ENCODE data around the gene RNASEH2A. TPM values are rescaled to one million over a fixed set of nuclear protein-coding genes. Genes with fewer than 3 reads are reported as not detected.

RNASEH2A gene
- total RNA-seq, 2 experiments from 2014 or later: 46.2 to 47.8 TPM

DNA sequence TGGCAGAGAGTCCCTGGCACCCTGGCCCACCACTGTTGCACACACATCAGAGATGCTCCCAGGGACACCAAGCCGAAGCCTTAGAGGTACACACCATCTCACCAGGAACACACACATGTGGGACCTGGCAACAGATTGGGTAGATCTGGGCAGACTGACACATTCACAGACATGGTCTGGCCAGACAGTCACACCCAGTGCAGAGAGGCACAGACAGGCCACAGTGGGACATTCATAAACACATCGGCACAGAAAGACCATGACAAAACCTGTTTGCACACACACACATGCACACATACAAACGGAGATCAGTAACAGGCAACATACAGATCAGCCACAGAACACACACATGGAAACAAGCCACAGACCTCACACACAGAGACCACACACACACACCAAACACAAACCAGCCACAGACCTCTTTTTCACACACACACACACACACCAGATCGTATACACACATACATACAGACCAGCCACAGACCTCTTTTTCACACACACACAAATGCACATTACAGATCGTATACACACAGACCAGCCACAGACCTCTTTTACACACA, 21.4 kb upstream of the RNASEH2A start:
- DNase-seq (peak; percentile 52), ATAC-seq (ENCODE audit: low read depth) (no peak)
- H3K4me1 Mint-ChIP-seq: peaks cover 22% of the 10 kb centered on the region
- H3K9me3 Mint-ChIP-seq: no peaks in the 10 kb centered on the region
- no peaks in the 10 kb centered on the region for H3K27me3 Mint-ChIP-seq
- no peak overlapping the region for H3K4me3 Mint-ChIP-seq
- no peak overlapping the region for H3K27ac Mint-ChIP-seq
- no peaks in the 10 kb centered on the region for H3K36me3 Mint-ChIP-seq
- POLR2A ChIA-PET: no interaction called here

DNA sequence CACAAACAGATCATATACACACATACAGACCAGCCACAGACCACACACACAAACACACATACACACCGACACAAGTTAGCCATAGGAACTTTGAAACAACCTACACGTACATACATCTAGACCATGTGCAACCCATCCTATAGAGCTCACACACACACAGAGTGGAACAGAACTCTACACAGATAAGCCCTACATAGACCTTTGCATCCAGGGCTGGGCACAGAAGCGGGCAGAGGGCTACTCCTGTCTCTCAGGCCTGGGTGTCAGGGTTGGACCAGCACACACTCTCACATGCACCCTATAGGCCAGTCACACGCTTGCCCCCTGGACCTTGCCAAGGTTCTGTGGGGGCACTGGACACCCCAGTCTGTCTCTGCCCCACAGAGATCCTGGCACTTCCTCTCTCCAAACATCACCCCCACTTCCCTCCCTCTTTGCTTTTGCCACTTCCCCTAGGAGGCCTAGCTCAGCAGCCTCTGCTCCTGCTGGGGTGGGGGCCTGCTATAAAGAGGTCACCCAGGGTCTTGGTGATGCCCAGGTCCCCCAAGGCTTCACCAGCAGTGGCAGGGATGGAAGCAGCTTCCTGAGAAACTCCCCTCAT, 20.9 kb upstream of the RNASEH2A start:
- Mint-ChIP-seq H3K27ac (no peak overlapping the region), H3K4me1 (peaks cover 24% of the 10 kb centered on the region), H3K27me3 (no peaks in the 10 kb centered on the region), H3K4me3 (no peak overlapping the region), H3K9me3 (no peaks in the 10 kb centered on the region), H3K36me3 (no peaks in the 10 kb centered on the region)
- no peak for ATAC-seq (ENCODE audit: low read depth)
- POLR2A ChIA-PET: no interaction called here
- DNase-seq: peak; percentile 44

DNA sequence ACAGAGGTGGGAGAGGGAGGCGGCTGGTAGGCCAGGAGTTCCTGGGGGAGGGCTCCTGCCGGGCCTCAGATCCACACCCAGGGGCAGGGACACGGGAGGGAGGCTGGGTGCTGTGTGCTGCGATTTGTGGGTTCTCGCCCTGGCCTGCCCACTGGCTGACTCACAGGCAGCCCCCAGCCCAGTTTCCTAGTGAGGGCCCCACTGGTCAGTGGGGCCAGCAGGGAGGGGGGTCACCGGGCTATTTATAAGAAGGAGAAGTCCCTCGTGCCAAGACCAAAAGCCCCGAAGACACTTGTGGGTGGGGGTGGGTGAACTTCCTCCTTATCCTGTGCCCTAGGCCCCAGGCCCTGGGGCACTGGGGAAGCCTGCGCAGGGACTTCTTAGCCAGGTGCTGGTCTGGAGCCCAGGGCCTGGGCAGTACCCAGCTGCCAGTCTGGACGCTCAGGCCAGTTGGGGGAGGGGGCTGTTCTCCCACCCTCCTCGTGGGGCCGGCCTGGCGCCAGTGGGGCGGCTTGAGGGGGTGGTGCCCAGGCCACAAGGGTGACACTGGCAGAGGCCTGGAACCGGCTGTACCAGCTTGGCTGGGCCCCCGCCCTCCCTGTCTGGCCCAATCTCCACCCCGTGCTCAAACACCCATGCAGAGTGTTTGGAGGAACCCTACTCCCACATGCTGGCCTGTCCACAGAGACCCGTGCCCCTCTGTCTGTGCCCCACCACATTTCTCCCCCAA, 20.1 kb upstream of the RNASEH2A start:
- Mint-ChIP-seq H3K9me3 (no peaks in the 10 kb centered on the region), H3K4me3 (peak overlapping the region; percentile 28), H3K27me3 (no peaks in the 10 kb centered on the region), H3K4me1 (peaks cover 30% of the 10 kb centered on the region), H3K27ac (peak overlapping the region; percentile 21), H3K36me3 (no peaks in the 10 kb centered on the region)
- POLR2A ChIA-PET: interaction anchor here (3.4 kb wide), 1 partner anchor 9 kb away, joined by 31 read pairs; no protein-coding TSS in a partner anchor
- DNase-seq (peak; percentile 46), ATAC-seq (ENCODE audit: low read depth) (no peak)

- Mint-ChIP-seq H3K9me3 (no peaks in the 10 kb centered on the region), H3K27me3 (no peaks in the 10 kb centered on the region), H3K27ac (no peak overlapping the region), H3K36me3 (no peaks in the 10 kb centered on the region), H3K4me1 (peaks cover 25% of the 10 kb centered on the region), H3K4me3 (no peak overlapping the region)
- DNase-seq (no peak), ATAC-seq (ENCODE audit: low read depth) (no peak)
- POLR2A ChIA-PET: interaction anchor here (3.4 kb wide), 1 partner anchor 9 kb away, joined by 31 read pairs; no protein-coding TSS in a partner anchor
These were observed 19.4 kb upstream of the RNASEH2A start for GRCh38 chr19:12786952-12787351.

DNA sequence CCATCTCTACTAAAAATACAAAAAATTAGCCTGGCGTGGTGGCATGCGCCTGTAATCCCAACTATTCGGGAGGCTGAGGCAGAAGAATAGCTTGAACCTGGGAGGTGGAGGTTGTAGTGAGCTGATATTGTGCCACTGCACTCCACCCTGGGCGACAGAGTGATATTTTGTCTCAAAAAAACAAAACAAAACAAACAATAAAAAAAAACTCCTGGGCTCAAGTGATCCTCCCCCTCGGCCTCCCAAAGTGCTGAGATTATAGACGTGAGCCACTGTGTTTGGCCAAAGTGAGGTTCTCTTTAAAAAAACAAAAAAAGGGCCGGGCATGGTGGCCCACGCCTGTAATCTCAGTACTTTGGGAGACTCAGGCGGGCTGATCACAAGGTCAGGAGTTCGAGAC, 18.9 kb upstream of the RNASEH2A start:
- ATAC-seq (ENCODE audit: low read depth): no peak
- no peak overlapping the region for H3K27ac Mint-ChIP-seq

GRCh38 chr19:12788042-12788681, 18.2 kb upstream of the RNASEH2A start:
- no peak for DNase-seq
- H3K4me1 Mint-ChIP-seq: peaks cover 23% of the 10 kb centered on the region
- no peaks in the 10 kb centered on the region for H3K36me3 Mint-ChIP-seq
- H3K27me3 Mint-ChIP-seq: no peaks in the 10 kb centered on the region
- ATAC-seq (ENCODE audit: low read depth): no peak
- H3K9me3 Mint-ChIP-seq: no peaks in the 10 kb centered on the region
- no peak overlapping the region for H3K4me3 Mint-ChIP-seq
- peak overlapping the region; percentile 50 for H3K27ac Mint-ChIP-seq
- POLR2A ChIA-PET: interaction anchor here (3.4 kb wide), 1 partner anchor 10 kb away, joined by 31 read pairs; no protein-coding TSS in a partner anchor

More for the DNA sequence above, 18.9 kb upstream of the RNASEH2A start:
- no peak for DNase-seq
- H3K9me3 Mint-ChIP-seq: no peaks in the 10 kb centered on the region
- peaks cover 23% of the 10 kb centered on the region for H3K4me1 Mint-ChIP-seq
- POLR2A ChIA-PET: interaction anchor here (3.4 kb wide), 1 partner anchor 10 kb away, joined by 31 read pairs; no protein-coding TSS in a partner anchor
- H3K4me3 Mint-ChIP-seq: no peak overlapping the region
- H3K27me3 Mint-ChIP-seq: no peaks in the 10 kb centered on the region
- no peaks in the 10 kb centered on the region for H3K36me3 Mint-ChIP-seq

- H3K36me3 Mint-ChIP-seq: peaks cover 1% of the 10 kb centered on the region
- no peaks in the 10 kb centered on the region for H3K9me3 Mint-ChIP-seq
- peak overlapping the region; percentile 92 for H3K4me3 Mint-ChIP-seq
- DNase-seq: no peak
- no peak for ATAC-seq (ENCODE audit: low read depth)
- H3K27me3 Mint-ChIP-seq: no peaks in the 10 kb centered on the region
- POLR2A ChIA-PET: interaction anchor here (3.4 kb wide), 1 partner anchor 11 kb away, joined by 31 read pairs; no protein-coding TSS in a partner anchor
- H3K27ac Mint-ChIP-seq: peak overlapping the region; percentile 92
- H3K4me1 Mint-ChIP-seq: peaks cover 19% of the 10 kb centered on the region
These were observed 17.7 kb upstream of the RNASEH2A start for GRCh38 chr19:12788682-12789097.

- no peaks in the 10 kb centered on the region for H3K27me3 Mint-ChIP-seq
- H3K27ac Mint-ChIP-seq: peak overlapping the region; percentile 92
- H3K4me3 Mint-ChIP-seq: peak overlapping the region; percentile 94
- H3K36me3 Mint-ChIP-seq: peaks cover 1% of the 10 kb centered on the region
- no peaks in the 10 kb centered on the region for H3K9me3 Mint-ChIP-seq
- no peak for DNase-seq
- ATAC-seq (ENCODE audit: low read depth): no peak
- POLR2A ChIA-PET: interaction anchor here (3.4 kb wide), 1 partner anchor 12 kb away, joined by 31 read pairs; no protein-coding TSS in a partner anchor
- peaks cover 22% of the 10 kb centered on the region for H3K4me1 Mint-ChIP-seq
These were observed 17.1 kb upstream of the RNASEH2A start for GRCh38 chr19:12789098-12789903.

DNA sequence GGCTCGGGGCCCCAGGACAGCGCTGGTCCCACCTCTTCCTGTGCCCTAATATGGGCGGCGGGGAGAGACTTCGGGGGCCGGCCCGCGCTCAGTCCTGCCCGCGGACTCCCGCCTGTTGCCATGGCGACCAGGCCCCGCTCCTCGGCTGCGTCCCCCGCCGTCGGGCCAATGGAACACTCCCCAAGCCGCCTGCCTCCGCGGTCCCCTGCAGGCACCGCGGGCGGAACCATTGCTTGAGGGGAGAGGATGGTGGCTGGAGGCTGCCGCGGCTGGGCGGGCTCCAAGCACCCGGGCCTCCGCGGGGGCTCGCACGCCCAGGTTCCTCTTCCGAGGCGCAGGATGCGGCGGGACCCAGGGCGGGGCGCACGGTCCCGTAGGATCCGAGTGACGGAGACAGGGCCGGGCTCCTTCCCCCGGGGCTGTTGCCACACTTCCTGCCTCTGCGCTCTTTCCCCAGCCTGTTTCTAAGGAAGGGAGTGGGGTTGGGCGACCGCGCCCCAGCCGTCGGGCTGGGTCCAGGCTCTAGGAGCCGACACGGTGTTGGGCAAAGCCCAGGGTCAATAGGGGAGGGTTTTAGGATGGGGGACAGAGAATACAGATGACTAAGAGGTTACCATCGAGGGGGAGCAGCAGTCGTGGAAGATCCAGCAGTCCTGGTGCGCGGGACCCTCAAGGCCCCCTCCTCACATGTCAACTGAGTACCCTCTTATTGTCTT, 16.3 kb upstream of the RNASEH2A start:
- POLR2A ChIA-PET: interaction anchor here (0.6 to 9.6 kb wide), 5 partner anchors 10 to 91 kb away, joined by 4 to 361 read pairs (median 30); partner anchors contain the start of genes PRDX2 and THSD8
- DNase-seq (peak; percentile 98), ATAC-seq (ENCODE audit: low read depth) (peak; percentile 51)
- Mint-ChIP-seq H3K27ac (peak overlapping the region; percentile 95), H3K4me1 (peaks cover 28% of the 10 kb centered on the region), H3K9me3 (no peaks in the 10 kb centered on the region), H3K4me3 (peak overlapping the region; percentile 94), H3K36me3 (peaks cover 1% of the 10 kb centered on the region), H3K27me3 (no peaks in the 10 kb centered on the region)

DNA sequence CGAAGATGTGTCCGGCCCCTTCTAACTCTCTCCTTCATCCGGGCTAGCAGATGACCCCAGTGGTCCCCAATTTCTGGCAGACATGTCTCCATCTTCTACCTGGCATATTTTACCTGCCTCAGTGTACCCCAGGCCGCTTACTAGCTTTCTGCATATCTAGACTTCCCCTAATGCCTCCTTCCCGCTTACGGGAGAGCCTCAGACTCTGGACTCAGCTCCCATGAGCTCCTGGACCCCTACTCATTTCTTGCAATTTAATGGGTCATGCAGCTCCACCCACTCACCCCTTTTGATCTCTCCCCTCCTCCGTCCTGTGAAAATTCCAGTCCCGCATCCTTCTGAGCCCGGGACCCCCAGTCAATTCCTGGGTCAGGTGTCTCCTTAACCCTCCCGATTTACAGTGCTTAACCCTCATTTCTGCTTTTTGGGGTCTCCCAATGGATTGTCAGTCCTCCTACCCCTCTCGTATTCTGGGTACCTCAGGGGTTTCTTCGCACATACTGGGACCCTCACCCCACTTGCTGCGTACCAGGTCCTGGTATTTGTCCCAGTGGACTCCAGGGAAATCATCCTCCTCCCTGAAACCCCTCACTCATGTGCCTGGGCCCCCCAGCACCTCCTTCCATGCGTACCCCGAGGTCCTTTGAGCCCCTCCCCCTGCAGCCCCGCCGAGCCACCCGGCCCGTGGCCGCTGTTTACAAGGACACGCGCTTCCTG, 15.6 kb upstream of the RNASEH2A start:
- no peak for ATAC-seq (ENCODE audit: low read depth)
- Mint-ChIP-seq H3K4me3 (peak overlapping the region; percentile 94), H3K4me1 (peaks cover 30% of the 10 kb centered on the region), H3K27ac (peak overlapping the region; percentile 95), H3K9me3 (no peaks in the 10 kb centered on the region), H3K27me3 (no peaks in the 10 kb centered on the region), H3K36me3 (peaks cover 1% of the 10 kb centered on the region)
- no peak for DNase-seq
- POLR2A ChIA-PET: interaction anchor here (0.5 to 9.6 kb wide), 19 partner anchors 11 to 628 kb away, joined by 3 to 361 read pairs (median 10); partner anchors contain the start of genes DHPS, GCDH, GET3 and PRDX2

DNA sequence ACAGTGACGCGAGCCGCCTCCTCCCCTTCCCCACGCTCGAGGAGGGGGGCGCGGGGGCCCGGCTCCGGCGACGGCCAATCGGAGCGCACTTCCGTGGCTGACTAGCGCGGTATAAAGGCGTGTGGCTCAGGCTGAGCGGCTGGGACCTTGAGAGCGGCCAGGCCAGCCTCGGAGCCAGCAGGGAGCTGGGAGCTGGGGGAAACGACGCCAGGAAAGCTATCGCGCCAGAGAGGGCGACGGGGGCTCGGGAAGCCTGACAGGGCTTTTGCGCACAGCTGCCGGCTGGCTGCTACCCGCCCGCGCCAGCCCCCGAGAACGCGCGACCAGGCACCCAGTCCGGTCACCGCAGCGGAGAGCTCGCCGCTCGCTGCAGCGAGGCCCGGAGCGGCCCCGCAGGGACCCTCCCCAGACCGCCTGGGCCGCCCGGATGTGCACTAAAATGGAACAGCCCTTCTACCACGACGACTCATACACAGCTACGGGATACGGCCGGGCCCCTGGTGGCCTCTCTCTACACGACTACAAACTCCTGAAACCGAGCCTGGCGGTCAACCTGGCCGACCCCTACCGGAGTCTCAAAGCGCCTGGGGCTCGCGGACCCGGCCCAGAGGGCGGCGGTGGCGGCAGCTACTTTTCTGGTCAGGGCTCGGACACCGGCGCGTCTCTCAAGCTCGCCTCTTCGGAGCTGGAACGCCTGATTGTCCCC, 14.9 kb upstream of the RNASEH2A start, which contains the start of gene JUNB:
JUNB (plus strand) TSS at position 142 of the 706 bp plus-strand sequence; CDS start at position 428, 286 bp downstream.
- peak; percentile 97 for DNase-seq
- POLR2A ChIA-PET: interaction anchor here (0.5 to 9.6 kb wide), 23 partner anchors 10 to 629 kb away, joined by 3 to 361 read pairs (median 6); partner anchors contain the start of genes DHPS, GCDH, GET3 and PRDX2
- peak; percentile 42 for ATAC-seq (ENCODE audit: low read depth)
- Mint-ChIP-seq H3K9me3 (no peaks in the 10 kb centered on the region), H3K36me3 (peaks cover 1% of the 10 kb centered on the region), H3K27me3 (no peaks in the 10 kb centered on the region), H3K27ac (peak within 1 kb of the TSS; percentile 96), H3K4me3 (peak within 1 kb of the TSS; percentile 94), H3K4me1 (peaks cover 37% of the 10 kb centered on the region)
